ENCODE data around the gene CDH4.
"Not testable (repeated sequence)": the region's sequence is repeated elsewhere in the genome, so short reads cannot be mapped to it uniquely, and the experiment has no call there.

Gene CDH4

DNA sequence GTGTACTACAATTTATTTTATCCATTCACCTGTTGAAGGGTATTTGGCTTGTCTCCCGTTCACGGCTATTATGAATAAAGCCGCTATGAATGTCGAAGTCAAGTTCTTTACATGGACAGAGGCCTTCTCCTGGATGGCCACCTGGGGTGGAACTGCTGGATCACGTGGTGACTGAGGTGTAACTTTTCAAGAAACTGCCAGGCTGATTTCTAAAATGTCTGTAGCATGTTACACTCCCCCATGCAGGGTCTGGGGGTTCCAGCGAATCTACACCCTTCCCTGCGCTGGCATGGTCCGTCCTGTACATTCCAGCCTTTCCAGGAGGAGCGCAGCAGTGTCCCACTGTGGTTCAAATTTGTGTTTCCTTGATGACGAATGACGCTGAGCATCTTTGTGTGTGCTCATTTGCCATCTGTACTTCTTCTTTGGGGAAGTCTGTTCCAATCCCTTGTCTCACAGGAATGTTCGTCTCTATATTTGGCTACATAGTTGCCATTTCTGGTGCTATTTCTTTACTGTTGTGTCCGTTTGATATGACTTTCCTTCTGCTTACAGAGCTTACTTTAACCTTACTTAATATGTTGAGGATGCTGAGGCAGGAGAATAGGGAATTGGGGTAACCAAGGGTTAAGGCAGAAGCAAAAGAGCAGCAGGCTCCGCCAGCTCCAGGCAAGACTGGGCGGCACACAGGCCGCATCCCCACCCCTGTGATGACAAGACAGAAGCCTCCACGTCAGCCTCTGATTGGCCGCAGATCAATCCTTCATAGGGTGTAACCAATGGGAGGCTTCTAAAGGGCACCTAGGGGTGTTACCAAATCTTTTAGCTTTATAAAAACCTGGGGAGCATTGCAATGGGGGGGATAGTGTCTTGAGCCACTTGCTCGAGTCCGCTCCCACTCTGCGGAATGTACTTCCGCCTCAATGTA is 707.0 kb downstream of the CDH4 start:
- DNase-seq = no peak

DNA sequence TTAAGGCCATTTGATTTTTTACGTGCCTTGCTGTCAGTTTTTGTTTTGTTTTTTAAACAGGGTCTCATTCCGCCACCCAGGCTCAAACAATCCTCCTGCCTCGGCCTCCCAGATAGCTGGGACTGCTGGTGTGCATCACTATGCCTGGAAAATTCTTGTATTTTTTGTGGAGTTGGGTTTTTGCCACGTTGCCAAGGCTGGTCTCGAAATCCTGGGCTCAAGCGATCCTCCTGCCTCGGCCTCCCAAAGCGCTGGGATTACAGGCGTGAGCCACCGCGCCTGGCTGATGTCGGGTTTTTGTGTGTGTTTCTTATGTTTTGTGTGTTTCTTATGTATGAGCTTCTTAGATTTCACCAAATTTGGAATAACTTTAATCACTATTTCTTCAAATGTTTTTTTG is 708.8 kb downstream of the CDH4 start:
- no peak for DNase-seq

DNA sequence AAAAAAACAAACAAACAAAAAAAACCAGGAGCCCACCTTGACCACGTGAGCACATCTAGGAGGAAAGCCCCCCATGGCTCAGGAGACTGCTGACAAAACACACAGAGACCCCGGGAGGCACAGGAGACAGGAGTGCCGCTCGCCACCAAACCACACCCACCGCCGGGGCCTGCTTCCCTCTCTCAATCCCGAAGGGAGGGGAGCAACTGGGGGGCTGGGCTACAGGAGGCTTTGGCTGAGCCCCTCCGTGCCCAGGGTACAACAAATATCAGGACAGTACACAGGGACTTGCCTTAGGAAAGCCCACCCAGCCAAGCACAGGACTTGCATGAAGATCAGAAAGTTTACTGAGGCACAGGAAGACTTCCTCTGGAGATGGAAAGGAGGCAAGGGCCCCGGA is 711.1 kb downstream of the CDH4 start:
- DNase-seq = no peak

DNA sequence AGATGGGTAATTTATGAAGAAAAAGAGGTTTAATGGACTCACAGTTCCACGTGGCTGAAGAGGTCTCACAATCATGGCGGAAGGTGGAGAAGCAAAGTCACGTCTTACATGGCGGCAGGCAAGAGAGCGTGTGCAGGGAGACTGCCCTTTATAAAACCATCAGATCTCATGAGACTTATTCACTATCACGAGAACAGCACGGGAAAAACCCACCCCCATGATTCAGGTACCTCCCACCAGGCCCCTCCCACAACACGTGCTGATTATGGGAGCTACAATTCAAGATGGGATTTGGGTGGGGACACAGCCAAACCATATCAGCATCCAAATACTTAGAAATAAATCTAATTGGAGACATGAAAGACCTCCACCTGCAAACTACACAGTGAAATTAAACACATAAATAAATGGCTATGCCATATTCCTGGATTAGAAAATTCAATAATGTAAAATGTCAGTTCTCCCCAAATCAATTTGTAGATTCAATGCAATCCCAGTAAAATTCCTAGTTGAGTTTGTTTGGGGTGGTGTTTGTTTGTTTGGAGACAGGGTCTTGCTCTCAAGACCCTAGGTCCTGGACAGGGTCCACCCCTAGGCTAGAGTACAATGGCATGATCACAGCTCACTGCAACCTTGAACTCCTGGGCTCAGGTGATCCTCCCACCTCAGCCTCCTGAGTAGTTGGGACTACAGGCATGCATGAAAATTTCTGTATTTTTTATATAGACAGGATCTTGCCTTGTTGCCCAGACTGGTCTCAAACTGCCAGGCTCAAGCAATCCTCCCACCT is 712.0 kb downstream of the CDH4 start:
- no peak for DNase-seq

DNA sequence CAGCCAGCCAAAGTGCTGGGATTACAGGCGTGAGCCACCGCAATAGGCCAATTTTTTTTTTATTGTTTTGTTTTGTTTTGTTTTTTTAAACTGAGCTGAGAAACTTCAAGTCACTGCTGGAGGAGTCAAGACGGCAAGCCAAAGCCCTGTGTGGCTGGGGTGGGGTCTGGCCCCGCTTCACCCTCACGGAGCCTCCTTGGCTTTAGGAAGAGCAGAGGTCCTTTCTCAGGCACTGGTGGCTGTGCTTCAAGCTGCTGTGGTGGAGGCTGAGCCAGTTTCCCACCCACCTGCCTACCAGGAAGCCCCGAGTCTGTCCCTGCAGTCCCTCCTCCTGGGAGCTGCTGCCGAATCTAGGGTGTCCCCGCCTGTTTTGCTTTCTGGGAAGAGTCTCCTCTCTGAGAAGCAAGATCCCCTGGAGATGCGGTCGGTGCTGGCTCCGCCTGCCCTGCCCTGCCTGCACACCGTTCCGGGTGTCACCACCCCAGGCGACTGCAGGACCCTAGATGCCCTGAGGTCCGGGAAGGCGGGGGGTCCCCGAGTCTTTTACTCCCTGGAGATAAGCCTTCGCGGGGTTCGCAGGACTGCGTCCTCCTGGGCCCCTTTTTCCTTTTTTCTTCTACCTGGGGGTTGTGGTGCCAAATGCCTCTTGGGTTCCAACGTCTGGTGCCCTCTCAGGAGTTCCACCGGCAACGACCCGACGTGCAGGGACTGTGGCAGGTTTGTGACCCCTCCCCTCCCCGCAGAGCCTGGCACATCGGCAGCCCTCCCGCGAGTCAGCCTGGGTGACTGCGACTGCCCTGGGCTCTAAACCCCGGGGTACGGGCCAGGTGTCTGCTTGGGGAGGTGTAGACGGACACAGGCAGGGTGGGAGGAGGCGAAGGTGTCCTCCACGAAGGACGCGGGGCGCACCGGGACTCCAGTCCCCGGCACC is 712.9 kb downstream of the CDH4 start:
- no peak for DNase-seq

DNA sequence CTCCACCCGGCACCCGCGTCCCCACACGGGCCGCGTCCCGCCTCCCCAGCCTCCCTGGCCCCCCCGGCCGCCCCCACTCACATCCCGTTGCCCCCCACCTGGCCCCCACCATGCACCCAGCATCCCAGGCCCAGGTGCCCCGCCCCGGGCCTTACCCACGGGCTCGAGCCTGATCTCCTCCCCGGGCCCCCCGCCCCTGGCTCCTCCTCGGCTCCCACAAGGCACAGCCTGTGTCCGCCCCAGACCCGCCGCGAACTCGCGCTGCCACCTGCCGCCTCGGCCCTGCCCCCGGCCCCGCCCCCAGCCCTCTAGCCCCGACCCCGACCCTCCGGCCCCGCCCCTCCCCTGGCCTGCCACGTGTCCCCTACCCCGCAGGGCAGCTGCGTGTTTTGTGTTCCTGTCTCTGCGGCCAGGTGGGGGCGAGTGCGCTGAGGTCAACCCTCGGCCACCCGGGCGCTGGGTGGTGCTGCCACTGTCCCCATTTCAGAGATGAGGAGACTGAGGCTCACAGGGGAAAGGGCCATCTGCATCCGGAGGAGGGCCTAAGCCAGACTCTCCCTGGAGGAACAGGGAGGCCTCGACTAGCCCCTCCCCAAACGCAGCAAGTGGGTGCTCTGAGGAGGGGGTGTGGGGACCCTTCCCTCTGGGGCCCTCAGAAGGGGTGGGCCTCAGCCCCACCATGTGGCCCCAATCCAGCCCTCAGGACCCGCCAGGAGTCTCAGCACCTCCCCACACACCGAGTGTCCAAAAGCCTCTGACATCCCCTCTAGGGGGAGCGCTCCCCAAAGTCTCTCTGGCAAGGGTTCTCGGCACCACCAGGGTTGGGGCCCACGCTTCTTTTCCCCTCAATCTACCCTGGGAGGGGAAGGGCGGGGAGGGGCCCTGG is 713.8 kb downstream of the CDH4 start:
- DNase-seq = no peak

DNA sequence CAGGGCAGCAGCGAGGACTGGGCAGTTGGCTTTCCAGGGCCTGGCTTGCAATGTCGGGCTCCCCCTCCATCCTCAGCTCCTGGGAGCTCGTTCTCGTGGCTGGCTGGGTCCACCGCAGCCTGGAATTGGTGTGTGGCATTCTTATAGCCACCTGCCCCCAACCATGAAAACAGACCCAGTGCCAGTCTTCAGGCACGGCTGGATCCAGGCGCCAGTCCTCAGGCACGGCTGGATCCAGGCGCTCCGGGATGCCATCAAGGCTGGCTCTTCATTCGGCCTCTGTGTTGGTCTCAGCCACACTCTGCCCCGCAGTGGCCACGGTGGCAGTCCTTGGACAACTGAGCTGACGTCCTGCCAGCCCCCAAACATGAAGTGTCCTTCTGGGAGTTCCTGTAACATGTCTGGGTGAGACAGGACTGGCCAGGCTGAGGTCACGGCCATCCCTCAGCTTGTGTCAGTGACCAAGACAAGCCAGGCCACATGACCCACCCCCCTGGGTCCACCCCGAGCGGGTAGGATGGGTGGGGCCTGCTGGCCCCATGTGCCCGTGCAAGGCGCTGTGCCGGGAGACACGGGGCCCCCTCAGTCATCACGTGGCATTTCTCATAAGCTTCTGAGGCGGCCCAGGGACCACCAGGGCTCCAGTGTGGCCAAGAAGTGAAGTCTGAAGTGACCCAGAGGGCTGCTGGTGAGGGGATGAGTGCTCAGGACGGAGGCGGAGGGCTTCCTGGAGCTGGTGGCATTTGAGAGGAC is 714.6 kb downstream of the CDH4 start:
- no peak for DNase-seq

DNA sequence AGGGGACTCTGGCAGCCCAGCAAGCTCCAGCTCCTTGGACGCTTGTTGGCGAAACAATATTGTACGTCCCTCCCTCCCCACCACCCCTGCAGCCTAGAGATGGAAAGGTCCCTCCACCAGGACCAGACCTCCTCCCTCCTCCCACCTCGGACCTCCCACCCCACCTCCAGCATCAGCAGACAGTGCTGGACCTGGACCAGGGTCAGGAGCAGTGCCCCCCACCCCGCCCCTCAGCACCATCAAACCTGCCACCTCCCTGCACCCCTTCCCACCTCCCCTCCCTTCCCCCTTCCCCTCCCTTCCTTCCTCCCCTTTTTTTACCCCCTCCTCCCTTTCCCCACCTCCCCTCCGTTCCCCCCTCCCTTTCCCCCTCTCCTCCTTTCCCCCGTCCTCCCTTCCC is 715.2 kb downstream of the CDH4 start:
- DNase-seq = no peak

DNA sequence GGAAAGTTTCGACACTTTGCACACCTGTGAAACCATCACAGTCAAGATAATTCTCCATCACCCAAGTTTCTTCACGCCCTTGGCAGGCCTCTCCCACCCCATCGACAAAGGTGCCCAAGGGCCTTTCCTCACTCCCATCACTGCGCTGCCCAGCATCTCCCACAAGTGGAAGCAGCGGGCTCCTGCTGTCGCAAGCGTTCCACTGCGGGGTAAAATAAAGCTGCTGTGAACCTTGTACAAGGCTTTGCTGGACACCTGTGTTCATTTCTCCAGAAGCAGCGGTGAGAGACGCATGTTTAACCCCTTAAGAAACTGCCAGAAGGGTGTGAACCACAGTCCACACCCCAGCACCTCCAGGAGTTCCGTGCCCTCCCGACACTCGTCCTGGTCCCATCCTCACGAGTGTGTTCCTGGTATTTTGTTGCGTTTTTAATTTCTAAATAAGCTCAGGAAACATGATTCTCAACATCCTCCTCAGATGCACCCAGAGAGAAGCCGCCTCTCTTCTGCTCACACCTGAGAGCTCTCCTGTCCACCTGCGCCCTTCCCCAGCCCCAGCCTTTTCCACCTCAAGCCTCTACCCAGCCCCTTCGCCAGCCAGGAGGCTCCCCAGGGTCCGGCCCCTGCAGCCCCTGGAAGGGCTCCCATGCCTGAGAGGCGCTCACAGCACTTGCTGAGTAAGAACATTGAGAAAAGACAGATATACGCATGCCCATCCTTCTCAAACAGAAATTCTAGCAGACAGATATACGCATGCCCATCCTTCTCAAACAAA is 716.2 kb downstream of the CDH4 start:
- DNase-seq = no peak

DNA sequence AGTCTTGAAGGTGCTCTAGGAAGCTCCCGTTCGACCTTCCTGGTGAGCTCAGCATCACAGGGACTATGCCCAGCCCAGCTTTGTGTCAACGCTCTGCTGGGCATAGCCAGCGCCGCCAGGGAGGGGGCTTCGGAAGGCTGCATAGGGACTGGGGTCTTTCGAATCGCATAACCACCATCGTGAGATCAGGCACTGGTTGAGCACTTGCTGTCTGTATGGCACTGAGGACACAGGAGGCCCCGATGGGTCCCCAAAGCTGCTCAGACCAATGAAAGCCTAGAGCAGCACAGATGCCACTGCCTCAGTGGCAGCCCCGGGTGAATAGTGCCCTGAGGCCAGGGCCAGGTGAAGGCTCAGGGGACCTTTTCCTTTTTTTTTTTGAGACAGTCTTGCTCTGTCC is 716.9 kb downstream of the CDH4 start:
- no peak for DNase-seq

DNA sequence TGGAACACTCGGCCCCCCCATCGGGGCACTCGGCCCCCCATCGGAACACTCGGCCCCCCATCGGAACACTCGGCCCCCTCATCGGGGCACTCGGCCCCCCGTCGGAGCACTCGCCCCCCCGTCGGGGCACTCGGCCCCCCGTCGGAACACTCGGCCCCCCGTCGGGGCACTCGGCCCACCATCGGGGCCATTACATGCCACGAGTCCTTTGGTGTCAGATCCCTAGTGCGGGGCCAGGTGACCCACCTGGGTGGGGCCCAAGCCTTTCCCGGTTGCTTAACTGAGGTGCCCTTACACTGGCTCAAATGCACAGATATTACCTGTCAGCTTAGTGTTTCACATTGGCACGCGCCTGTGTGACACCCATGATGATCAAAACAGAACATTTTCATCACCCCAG is 717.7 kb downstream of the CDH4 start:
- no peak for DNase-seq

DNA sequence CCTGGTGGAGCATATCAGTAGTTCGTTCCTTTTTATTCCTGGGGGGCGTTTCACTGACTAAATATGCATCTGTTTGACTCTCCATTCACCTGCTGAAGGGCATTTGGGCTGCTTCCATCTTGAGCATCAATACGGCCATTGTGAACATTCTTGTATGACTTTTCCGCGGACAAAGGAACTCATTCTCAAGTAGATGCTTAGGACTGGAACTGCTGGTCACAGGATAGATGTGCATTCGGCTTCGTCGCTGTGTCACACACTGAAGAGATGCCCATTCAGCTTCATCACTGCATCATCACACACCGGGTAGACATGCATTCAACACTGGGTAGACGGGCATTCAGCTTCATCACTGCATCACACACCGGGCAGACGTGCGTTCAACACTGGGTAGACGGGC is 718.3 kb downstream of the CDH4 start:
- no peak for DNase-seq

DNA sequence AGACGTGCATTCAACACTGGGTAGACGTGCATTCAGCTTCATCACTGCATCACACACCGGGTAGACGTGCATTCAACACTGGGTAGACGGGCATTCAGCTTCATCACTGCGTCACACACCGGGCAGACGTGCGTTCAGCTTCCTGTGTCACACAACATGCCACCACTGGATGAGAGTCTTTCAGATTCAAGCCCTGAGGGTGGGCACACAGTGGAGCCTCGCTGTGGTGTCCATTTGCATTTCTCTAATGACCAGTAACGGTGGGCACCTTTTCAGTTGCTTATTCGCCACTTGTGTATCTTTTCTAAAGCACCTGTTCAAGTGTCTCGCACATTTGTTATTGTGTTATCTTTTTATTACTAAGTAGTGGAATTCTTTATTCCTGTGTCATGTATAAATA is 719.5 kb downstream of the CDH4 start:
- not testable (repeated sequence) for DNase-seq

DNA sequence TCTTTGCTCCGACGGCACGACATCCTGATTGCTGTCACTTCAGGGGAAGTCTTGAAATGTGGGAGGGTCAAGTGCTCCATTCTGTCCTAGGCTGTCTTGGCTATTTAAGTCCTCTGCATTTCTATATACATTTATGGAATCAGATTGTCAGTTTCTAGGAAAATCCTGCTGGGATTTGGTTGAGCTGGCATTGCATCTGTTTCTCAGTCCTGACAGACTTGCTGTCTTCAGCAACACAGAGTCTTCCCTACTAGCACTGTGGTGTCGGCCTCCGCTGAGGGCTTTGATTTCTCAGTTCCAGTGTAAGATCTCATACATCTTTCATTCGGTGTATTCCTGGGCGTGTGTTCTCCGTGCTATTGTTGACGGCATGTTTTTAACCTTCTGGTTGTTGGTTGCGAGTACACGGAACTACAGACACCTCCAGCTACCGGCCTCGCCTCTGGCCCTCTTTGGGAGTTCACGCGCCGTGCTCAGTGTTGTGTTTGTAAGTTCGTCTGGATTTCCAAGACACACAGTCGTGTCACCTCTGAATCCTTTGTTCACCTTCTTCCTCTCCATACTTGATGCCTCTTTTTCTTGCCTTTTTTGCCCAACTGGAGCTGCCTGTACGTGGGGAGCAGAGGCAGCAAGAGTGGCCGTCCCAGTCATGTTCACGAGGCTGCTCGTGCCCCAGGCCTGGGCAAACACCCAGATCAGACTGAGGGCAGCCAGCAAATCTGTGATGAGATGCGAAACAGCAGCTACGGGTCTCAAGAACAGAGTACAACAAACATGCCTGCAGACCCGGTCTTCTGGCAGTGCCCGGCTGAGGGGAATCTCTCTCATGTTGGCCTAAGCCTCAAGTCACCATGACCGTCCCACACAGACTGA is 720.8 kb downstream of the CDH4 start:
- no peak for DNase-seq

DNA sequence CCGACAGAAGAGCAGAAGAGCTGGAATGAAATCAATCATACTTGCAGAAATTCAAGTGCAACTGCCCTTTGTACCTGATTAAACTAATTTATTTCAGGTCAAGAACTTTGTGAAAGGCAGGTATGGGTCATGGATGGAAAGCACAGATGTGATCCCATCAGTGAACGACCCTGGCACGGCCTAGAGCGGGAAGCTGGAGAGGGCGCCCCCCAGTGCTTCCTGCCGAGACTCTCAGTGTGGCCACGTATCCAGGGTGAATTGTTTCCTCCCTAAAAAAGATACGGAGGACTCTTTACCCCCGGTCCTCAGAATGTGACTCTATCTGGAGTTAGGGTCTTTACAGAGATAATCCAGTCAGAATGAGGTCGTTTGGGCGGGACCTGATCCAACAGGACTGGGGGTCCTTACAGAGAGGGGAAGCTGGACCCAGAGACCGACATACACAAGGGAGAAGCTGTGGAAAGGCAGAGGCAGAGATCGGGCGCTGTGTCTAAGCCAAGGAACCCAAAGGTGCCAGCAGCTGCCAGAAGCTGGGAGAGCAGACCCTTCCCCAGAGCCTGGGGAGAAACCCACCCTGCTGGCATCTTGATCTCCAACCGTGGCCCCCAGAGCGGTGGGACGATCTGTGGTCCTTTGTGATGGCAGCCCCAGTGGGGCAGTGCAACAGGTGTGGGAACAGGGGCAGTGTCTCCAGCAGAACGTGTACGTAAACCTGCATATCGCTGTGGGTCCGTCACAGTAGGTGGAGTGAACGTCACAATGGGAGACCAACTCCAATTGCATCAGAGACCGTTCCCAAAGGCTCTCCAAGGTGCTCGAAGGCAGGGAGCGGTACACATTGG is 721.7 kb downstream of the CDH4 start:
- no peak for DNase-seq

DNA sequence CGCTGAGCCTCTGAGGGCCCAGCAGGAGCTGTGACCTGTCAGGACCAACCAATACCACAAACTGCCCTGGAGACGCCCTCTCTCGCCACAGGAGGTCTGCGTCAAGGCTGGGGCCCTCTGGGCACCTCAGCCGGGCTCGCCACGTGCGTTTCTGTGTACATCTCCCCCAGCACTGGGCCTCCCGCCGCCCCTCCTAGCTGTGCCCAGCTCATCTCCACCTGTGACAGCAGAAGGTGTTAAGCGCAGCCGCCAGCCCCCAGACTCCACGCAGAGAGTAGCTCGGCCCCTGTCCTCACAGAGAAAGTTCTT is 722.2 kb downstream of the CDH4 start:
- no peak for DNase-seq

DNA sequence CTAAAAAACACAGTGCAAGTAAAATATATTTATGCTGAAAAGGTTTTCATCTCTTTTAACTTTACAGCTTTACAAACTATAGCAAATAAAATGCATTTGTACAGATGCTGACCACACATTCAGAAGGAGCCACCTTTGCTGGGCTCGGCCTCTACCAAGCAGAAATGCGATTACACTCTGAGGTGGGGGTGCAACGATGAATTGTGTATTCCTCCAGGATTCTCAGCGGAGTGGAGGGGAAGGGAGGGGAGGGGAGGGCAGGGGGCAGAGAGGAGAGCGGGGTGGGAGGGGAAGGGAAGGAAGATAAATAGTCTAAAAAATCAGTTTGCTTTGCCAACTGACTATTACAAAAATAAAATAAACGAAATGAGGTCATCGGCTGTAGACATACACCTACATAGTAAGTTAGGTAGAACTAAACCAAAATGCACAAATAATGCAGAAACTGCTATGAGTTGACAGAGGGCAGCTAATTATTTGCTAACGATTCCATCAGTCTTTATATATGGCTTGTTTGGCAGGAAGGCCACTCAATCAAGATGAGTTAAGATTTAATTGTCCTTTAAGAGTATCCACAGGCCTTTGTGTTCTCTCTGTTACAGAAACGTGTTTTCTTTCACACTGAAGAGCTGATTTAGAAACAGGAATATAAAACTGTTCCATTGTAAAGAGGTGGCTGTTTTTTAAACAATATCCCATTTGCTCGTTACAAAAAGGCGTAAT is 723.5 kb downstream of the CDH4 start:
- DNase-seq = no peak

DNA sequence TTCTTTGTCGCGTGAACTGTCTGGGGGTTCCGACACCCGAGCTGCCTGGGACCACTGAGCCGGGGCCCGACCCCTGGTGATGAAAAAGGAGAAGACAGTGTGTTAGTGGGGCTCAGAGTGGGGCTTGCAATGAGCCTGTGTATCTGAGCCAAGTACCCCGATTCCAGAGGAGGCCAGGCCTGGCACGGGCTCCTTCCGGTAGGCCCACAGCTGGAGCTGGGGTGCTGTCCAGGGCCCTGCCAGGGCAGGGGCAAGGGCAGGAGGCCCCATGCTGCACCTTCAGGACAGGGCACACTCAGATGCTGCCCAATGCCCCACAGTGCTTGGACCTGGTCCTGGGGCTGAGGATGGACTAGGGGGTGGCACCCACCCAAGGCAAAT is 724.2 kb downstream of the CDH4 start:
- DNase-seq = no peak
